Inflammatory macrophage treated with lipopolysaccharide for 4 hours (primary cell): Measurements from ENCODE around the gene KLHL21.
A peak's percentile ranks its signal among the peaks of the same experiment; 100 is the strongest.

ENCODE experiments used
- DNase-seq: peaks from one replicate; pipeline ENCODE4 v3.0.0-alpha.2; 2020

Gene KLHL21

DNA sequence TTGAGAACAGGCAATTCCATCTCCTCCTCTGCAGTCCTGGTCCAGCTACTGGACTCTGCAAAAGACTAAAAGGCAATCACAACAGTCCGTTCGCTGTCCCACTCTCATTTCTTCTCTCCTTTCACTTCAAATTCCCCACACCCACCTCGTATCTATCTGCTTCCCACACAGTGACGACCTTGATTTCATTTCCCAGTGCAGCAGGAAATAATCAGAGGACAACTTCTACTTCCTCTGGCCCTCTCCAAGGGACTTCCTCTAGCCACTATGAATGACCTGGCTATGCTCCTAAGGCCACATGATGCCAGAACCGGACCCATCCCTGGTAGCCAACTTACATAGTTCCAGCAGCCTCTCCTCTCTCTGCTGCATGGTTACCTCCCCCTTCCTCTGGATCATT is 56.3 kb downstream of the KLHL21 start:
- DNase-seq = peak; percentile 7

DNA sequence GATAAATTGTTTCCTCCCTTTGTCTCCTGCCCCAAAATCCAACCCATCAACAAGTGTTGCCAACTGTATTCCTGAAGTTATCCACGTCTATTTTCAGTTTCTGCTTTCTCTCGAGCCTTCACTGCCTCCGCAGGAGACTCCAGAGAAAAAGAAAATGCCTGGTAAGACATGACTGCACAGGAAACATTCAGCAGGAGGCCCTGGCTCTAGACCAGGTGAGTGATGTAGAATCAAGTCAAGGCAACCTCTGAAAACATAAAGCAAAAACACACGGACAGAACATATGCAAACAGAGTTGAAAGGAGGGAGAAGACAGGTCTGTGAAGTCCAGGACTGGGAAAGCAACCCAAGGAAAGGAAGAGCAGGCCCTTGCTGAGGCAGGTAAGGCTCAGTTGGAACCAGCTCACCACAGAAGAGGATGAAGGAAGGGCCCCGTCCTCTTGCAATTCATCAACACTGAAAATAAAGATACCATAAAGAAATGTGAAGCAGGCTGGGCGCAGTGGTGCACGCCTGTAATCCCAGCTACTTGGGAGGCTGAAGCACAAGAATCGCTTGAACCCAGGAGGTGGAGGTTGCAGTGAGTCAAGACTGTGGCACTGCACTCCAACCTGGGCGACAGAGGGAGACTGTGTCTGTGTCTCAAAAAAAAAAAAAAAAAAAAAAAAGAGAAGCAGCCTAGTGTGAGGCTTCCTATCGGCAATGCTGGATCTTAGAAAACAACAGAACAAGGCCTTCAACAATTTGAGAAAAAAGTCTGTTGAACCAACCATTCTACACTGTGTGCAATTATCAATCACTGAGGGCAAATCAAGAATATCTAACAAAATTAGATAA is 57.2 kb downstream of the KLHL21 start:
- no peak for DNase-seq

DNA sequence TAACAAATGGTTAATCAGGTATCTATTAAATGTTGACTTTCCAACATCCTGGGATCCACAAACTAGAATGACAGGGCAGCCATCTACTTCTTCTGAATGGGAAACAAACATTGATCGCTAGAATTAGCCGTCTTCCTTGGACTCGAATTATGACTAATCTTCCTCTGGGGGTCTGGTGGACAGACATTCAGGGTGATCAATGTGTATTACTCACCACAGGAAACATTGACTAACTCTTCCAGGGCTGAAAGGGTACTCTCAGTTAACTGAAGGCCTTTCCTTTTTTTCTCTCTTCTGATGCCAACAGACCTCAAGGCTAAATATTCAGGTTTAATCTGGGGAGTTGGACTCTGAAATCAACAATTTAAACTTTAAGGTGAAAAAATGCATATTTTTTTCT is 57.8 kb downstream of the KLHL21 start:
- DNase-seq = no peak
